PC-3 (cell line): ENCODE measurements around the gene PCNT. TPM values are rescaled to one million over a fixed set of nuclear protein-coding genes. Genes with fewer than 3 reads are reported as not detected.

Experiments used
- ATAC-seq: fragments of 200-7000 bp; cut with Tn5 transposase; 2 replicates; pipeline ENCODE4 v1.9.1; 2020; ENCODE audit warnings: mild to moderate bottlenecking, moderate library complexity
- BruUV-seq: library from RNA; stranded (reverse); fragments of 400-500 nt; replicated peaks from 2 replicates; lab custom pipeline; 2021; lab: Mats Ljungman, UMichigan
- CTCF ChIA-PET: fragments of 300-600 bp; sonication (Branson Sonifier 250); formaldehyde crosslinking; loops from one replicate; lab custom pipeline; 2022; ENCODE audit warnings: antibody characterized with exemption; lab: Charles Lee
- POLR2A ChIA-PET: fragments of 300-600 bp; sonication (Branson Sonifier 250); formaldehyde crosslinking; loops from one replicate; lab custom pipeline; 2022; ENCODE audit warnings: antibody characterized with exemption; ENCODE audit not compliant: unreplicated experiment; lab: Charles Lee
- DNase-seq: peaks from one replicate; pipeline ENCODE4 v3.0.0-alpha.2; 2015
- H2AFZ ChIP-seq: fragments of 300-600 bp; sonication (generic); 2 replicates; pipeline ENCODE4 v1.6.0; 2016; ENCODE audit warnings: antibody characterized with exemption, low read length
- H3F3A ChIP-seq: fragments of 300-600 bp; sonication (generic); one replicate; pipeline ENCODE4 v1.6.0; 2017; ENCODE audit warnings: antibody characterized with exemption, low read length, control low read depth, mild to moderate bottlenecking; ENCODE audit not compliant: unreplicated experiment
- H3K27ac ChIP-seq: fragments of 300-600 bp; sonication (generic); 2 replicates; pipeline ENCODE4 v1.5.1; 2016; ENCODE audit warnings: mild to moderate bottlenecking, low read length
- H3K27me3 ChIP-seq: fragments of 300-600 bp; sonication (generic); 2 replicates; pipeline ENCODE4 v1.6.1; 2016; ENCODE audit warnings: low read length, mixed read lengths
- H3K36me3 ChIP-seq: fragments of 300-600 bp; sonication (generic); 2 replicates; pipeline ENCODE4 v1.6.1; 2016; ENCODE audit warnings: low read depth, mixed run types, low read length, mixed read lengths
- H3K4me1 ChIP-seq: fragments of 300-600 bp; sonication (generic); 2 replicates; pipeline ENCODE4 v1.5.1; 2016; ENCODE audit warnings: low read length; ENCODE audit not compliant: insufficient read depth
- H3K4me2 ChIP-seq: fragments of 300-600 bp; sonication (generic); 2 replicates; pipeline ENCODE4 v1.6.0; 2016; ENCODE audit warnings: low read length
- H3K4me3 ChIP-seq: fragments of 300-600 bp; sonication (generic); 2 replicates; pipeline ENCODE4 v1.5.1; 2016; ENCODE audit warnings: mild to moderate bottlenecking, low read length, mixed read lengths
- H3K79me2 ChIP-seq: fragments of 300-600 bp; sonication (generic); 2 replicates; pipeline ENCODE4 v1.6.1; 2017; ENCODE audit warnings: low read length, mixed read lengths
- H3K9ac ChIP-seq: fragments of 300-600 bp; sonication (generic); 2 replicates; pipeline ENCODE4 v1.6.0; 2016; ENCODE audit warnings: mild to moderate bottlenecking, low read length
- H3K9me2 ChIP-seq: fragments of 300-600 bp; sonication (generic); replicated peaks from 2 replicates; pipeline ENCODE4 v1.6.1; 2016; ENCODE audit warnings: mixed run types, low read length, mixed read lengths
- H3K9me3 ChIP-seq: fragments of 300-600 bp; sonication (generic); 2 replicates; pipeline ENCODE4 v1.6.1; 2016; ENCODE audit warnings: low read length, mixed read lengths
- H4K20me1 ChIP-seq: fragments of 300-600 bp; sonication (generic); 2 replicates; pipeline ENCODE4 v1.6.1; 2016; ENCODE audit warnings: low read length, mixed read lengths
- CTCF ChIP-seq: fragments of 300-600 bp; sonication (generic); conservative IDR thresholded peaks from 2 replicates; pipeline ENCODE4 v1.5.1; 2017; ENCODE audit warnings: antibody characterized with exemption, low read depth, mild to moderate bottlenecking, low read length
- EZH2 ChIP-seq: fragments of 300-600 bp; sonication (generic); IDR thresholded peaks from one replicate; pipeline ENCODE4 v1.6.1; 2017; ENCODE audit warnings: antibody characterized with exemption, mild to moderate bottlenecking, low read length; ENCODE audit not compliant: unreplicated experiment
- EZH2phosphoT487 ChIP-seq: fragments of 300-600 bp; sonication (generic); IDR thresholded peaks from 2 replicates; pipeline ENCODE4 v1.6.1; 2018; ENCODE audit warnings: mild to moderate bottlenecking, antibody characterized with exemption, low read length, borderline replicate concordance
- intact Hi-C: fragments of 100-400 bp; cut with micrococcal nuclease; formaldehyde crosslinking; loops from 2 replicates; pipeline ENCODE4 v1.9.0; 2023
- total RNA-seq: library from RNA; depleted of rRNA; stranded (reverse); fragments of >200 nt; gene quantifications from 2 replicates; pipeline ENCODE4 v1.2.3, GENCODE V29; 2014

PCNT gene
- total RNA-seq, 1 experiment from 2014 or later: 51.4 TPM

DNA sequence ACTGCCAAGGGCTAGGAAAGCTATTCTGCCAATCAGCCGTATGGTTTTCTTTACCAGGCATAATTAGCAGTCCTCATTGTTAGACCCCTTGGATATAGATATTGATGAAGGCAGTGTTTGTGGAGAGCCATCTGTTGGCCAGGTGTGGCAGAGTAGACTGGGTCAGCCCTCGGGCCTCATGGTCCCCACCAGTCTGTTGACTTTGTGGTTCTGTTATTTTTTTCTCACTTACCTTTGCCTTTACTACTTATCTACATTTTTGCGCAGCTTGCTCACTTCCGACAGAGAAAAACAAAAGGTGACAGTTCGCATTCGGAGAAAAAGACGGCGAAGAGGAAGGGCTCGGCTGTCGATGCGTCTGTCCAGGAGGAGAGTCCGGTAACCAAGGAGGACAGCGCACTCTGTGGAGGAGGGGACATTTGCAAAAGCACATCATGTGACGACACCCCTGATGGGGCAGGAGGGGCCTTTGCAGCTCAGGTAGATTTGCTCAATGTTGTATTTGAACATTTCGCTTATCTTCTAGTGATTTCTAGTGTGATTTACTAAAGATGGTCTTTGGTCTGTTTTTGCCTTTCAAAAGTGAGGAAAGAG is 2.3 kb downstream of the PCNT start:
- H3K9me2 ChIP-seq: no peaks in the 10 kb centered on the region
- no peak for ATAC-seq
- no peaks in the 10 kb centered on the region for H3K9me3 ChIP-seq
- peaks cover 20% of the 10 kb centered on the region; the same call in 1 of the 2 replicates for H4K20me1 ChIP-seq
- H2AFZ ChIP-seq: no peak overlapping the region
- no peak overlapping the region for H3K27ac ChIP-seq
- peak overlapping the region; percentile 97 for H3K4me3 ChIP-seq
- intact Hi-C loops: loop anchor here (10.0 kb wide), 1 partner anchor 61 kb away; no protein-coding TSS in a partner anchor
- POLR2A ChIA-PET: no interaction called here
- H3F3A ChIP-seq: no peaks in the 10 kb centered on the region
- no peak for TF ChIP-seq EZH2
- TF ChIP-seq EZH2phosphoT487: no peak
- TF ChIP-seq CTCF: peak; percentile 54
- CTCF ChIA-PET: interaction anchor here (0.7 to 1.3 kb wide), 3 partner anchors 15 to 183 kb away, joined by 3 read pairs; partner anchors contain the start of genes MCM3AP and YBEY
- peaks cover 36% of the 10 kb centered on the region for H3K36me3 ChIP-seq
- H3K4me1 ChIP-seq: peaks cover 22% of the 10 kb centered on the region
- peak overlapping the region; percentile 97 for H3K4me2 ChIP-seq
- H3K27me3 ChIP-seq: no peaks in the 10 kb centered on the region
- H3K9ac ChIP-seq: peak overlapping the region; percentile 93; the same call in 1 of the 2 replicates
- TSS peak; percentile 31 for BruUV-seq
- peak; percentile 22 for DNase-seq
- peaks cover 88% of the 10 kb centered on the region for H3K79me2 ChIP-seq

- ATAC-seq (no peak), DNase-seq (no peak)
- CTCF ChIA-PET: no interaction called here
- Histone ChIP-seq H3K9me2 (no peaks in the 10 kb centered on the region), H2AFZ (no peak overlapping the region), H3K27me3 (no peaks in the 10 kb centered on the region), H3K36me3 (peaks cover 44% of the 10 kb centered on the region), H3K9me3 (no peaks in the 10 kb centered on the region), H4K20me1 (0 out of 2 replicates have a peak, but pooled peaks cover 10% of the 10 kb centered on the region), H3K79me2 (peaks cover 84% of the 10 kb centered on the region), H3K4me1 (peaks cover 18% of the 10 kb centered on the region), H3K27ac (no peak overlapping the region), H3K4me3 (no peak overlapping the region), H3K4me2 (no peak overlapping the region), H3F3A (no peaks in the 10 kb centered on the region), H3K9ac (no peak overlapping the region)
- no TSS peak for BruUV-seq
- no peak for TF ChIP-seq EZH2
- no peak for TF ChIP-seq CTCF
- intact Hi-C loops: loop anchor here (10.0 kb wide), 1 partner anchor 63 kb away; no protein-coding TSS in a partner anchor
- POLR2A ChIA-PET: no interaction called here
Measured at GRCh38 chr21:46327711-46328110, 3.8 kb downstream of the PCNT start.

GRCh38 chr21:46328151-46328550 is 4.2 kb downstream of the PCNT start:
- CTCF ChIA-PET: no interaction called here
- Histone ChIP-seq H3K27ac (no peak overlapping the region), H3K9me2 (no peaks in the 10 kb centered on the region), H3K36me3 (peaks cover 44% of the 10 kb centered on the region), H3K4me2 (no peak overlapping the region), H3K4me3 (no peak overlapping the region), H2AFZ (no peak overlapping the region), H3K79me2 (peaks cover 81% of the 10 kb centered on the region), H3K27me3 (no peaks in the 10 kb centered on the region), H3F3A (no peaks in the 10 kb centered on the region), H3K9me3 (no peaks in the 10 kb centered on the region), H4K20me1 (0 out of 2 replicates have a peak, but pooled peaks cover 10% of the 10 kb centered on the region), H3K4me1 (peaks cover 21% of the 10 kb centered on the region), H3K9ac (no peak overlapping the region)
- DNase-seq (no peak), ATAC-seq (no peak)
- POLR2A ChIA-PET: no interaction called here
- intact Hi-C loops: loop anchor here (10.0 kb wide), 1 partner anchor 63 kb away; no protein-coding TSS in a partner anchor
- TF ChIP-seq EZH2phosphoT487 (no peak), CTCF (no peak), EZH2 (no peak)
- BruUV-seq: no TSS peak
